ENCODE data around the gene P3R3URF. TPM values are rescaled to one million over a fixed set of nuclear protein-coding genes. Genes with fewer than 3 reads are reported as not detected.

Gene P3R3URF
- total and polyA plus RNA-seq, 8 donors: not detected

GRCh38 chr1:46150085-46150484 lies 26.2 kb downstream of the P3R3URF start:
- DNase-seq (no peak), ATAC-seq (no peak)
- H3K4me1 ChIP-seq: no peaks in the 10 kb centered on the region
- H3K4me3 ChIP-seq: no peak overlapping the region
- no peak for TF ChIP-seq CTCF (IDR thresholded peaks at IDR 0.05)
- intact Hi-C loops (cut with DNase I): no loop called here
- H3K27ac ChIP-seq: peak overlapping the region in 1 of 2 donors; percentile 19
- no peaks in the 10 kb centered on the region for H3K36me3 ChIP-seq
- no peaks in the 10 kb centered on the region for H3K9me3 ChIP-seq
- H3K27me3 ChIP-seq: no peaks in the 10 kb centered on the region

- intact Hi-C loops (cut with DNase I): no loop called here
- Histone ChIP-seq H3K9me3 (no peaks in the 10 kb centered on the region), H3K4me1 (no peaks in the 10 kb centered on the region), H3K27me3 (no peaks in the 10 kb centered on the region), H3K36me3 (no peaks in the 10 kb centered on the region), H3K4me3 (no peak overlapping the region), H3K27ac (no peak overlapping the region)
- TF ChIP-seq CTCF (IDR thresholded peaks at IDR 0.05): no peak
- no peak for DNase-seq
- no peak for ATAC-seq
Observed at GRCh38 chr1:46148318-46148717, 28.0 kb downstream of the P3R3URF start.

GRCh38 chr1:46137916-46138315 lies 38.4 kb downstream of the P3R3URF start:
- ATAC-seq (no peak), DNase-seq (no peak)
- no peak for TF ChIP-seq CTCF (IDR thresholded peaks at IDR 0.05)
- peaks cover 0 to 13% of the 10 kb centered on the region in 2 donors for H3K4me1 ChIP-seq
- no peaks in the 10 kb centered on the region for H3K27me3 ChIP-seq
- intact Hi-C loops (cut with DNase I): no loop called here
- no peaks in the 10 kb centered on the region for H3K9me3 ChIP-seq
- peak overlapping the region in 1 of 2 donors; percentile 49 for H3K27ac ChIP-seq
- no peak overlapping the region for H3K4me3 ChIP-seq
- H3K36me3 ChIP-seq: no peaks in the 10 kb centered on the region

GRCh38 chr1:46136711-46137110 lies 39.6 kb downstream of the P3R3URF start:
- ATAC-seq (no peak), DNase-seq (no peak)
- Histone ChIP-seq H3K27me3 (peaks cover 0 to 7% of the 10 kb centered on the region in 2 donors), H3K36me3 (no peaks in the 10 kb centered on the region), H3K27ac (no peak overlapping the region), H3K9me3 (no peaks in the 10 kb centered on the region), H3K4me1 (peaks cover 0 to 19% of the 10 kb centered on the region in 2 donors), H3K4me3 (no peak overlapping the region)
- no peak for TF ChIP-seq CTCF (IDR thresholded peaks at IDR 0.05)
- intact Hi-C loops (cut with DNase I): no loop called here

- no peaks in the 10 kb centered on the region for H3K36me3 ChIP-seq
- no peak for DNase-seq
- peaks cover 0 to 26% of the 10 kb centered on the region in 2 donors for H3K27me3 ChIP-seq
- H3K4me3 ChIP-seq: no peak overlapping the region
- H3K9me3 ChIP-seq: no peaks in the 10 kb centered on the region
- no peak for ATAC-seq
- intact Hi-C loops (cut with DNase I): no loop called here
- peak overlapping the region in 1 of 2 donors; percentile 91 for H3K27ac ChIP-seq
- peaks cover 0 to 27% of the 10 kb centered on the region in 2 donors for H3K4me1 ChIP-seq
- TF ChIP-seq CTCF (IDR thresholded peaks at IDR 0.05): no peak
Observed at GRCh38 chr1:46134660-46135331, 41.5 kb downstream of the P3R3URF start.

Measured in left lung (tissue), 10 donors.